Measurements from ENCODE around the gene COX19.
"Not testable (repeated sequence)": the region's sequence is repeated elsewhere in the genome, so short reads cannot be mapped to it uniquely, and the experiment has no call there.

COX19 gene

DNA sequence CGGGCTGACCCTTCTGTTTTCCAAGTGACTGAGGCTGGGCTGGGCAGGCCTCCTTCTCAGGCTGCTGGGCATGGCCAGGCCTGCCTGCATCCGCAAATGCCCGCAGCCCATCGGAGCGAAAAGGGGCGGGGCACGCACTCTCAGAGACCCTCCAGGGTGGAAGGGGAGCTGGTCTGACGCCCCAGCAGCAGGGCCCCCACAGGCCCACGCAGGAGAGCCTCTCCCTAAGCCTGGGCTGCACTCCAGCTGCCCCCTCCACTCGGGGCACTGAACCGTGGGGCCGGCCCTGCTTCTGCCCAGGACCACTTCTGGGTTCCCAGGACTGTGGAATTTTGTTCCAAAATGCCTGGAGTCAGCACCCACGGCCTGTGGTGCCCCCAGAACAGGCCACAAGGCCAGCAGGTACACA lies 30.2 kb downstream of the COX19 start:
- Histone ChIP-seq H3K27ac (replicated peaks) (no peak overlapping the region), H3K27me3 (ENCODE audit: insufficient read depth, poor library complexity, severe bottlenecking) (no peaks in the 10 kb centered on the region), H3K4me3 (replicated peaks; ENCODE audit: insufficient read depth, low read length) (no peak overlapping the region)
- TF ChIP-seq POLR2AphosphoS5 (IDR thresholded peaks at IDR 0.05; ENCODE audit: low read depth) (no peak), SPI1 (IDR thresholded peaks at IDR 0.05; ENCODE audit: borderline replicate concordance, low read depth) (no peak), GABPA (IDR thresholded peaks at IDR 0.05; ENCODE audit: low read depth) (no peak)
- TF ChIP-seq, protein P1, sequence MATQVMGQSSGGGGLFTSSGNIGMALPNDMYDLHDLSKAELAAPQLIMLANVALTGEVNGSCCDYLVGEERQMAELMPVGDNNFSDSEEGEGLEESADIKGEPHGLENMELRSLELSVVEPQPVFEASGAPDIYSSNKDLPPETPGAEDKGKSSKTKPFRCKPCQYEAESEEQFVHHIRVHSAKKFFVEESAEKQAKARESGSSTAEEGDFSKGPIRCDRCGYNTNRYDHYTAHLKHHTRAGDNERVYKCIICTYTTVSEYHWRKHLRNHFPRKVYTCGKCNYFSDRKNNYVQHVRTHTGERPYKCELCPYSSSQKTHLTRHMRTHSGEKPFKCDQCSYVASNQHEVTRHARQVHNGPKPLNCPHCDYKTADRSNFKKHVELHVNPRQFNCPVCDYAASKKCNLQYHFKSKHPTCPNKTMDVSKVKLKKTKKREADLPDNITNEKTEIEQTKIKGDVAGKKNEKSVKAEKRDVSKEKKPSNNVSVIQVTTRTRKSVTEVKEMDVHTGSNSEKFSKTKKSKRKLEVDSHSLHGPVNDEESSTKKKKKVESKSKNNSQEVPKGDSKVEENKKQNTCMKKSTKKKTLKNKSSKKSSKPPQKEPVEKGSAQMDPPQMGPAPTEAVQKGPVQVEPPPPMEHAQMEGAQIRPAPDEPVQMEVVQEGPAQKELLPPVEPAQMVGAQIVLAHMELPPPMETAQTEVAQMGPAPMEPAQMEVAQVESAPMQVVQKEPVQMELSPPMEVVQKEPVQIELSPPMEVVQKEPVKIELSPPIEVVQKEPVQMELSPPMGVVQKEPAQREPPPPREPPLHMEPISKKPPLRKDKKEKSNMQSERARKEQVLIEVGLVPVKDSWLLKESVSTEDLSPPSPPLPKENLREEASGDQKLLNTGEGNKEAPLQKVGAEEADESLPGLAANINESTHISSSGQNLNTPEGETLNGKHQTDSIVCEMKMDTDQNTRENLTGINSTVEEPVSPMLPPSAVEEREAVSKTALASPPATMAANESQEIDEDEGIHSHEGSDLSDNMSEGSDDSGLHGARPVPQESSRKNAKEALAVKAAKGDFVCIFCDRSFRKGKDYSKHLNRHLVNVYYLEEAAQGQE (IDR thresholded peaks at IDR 0.05; ENCODE audit: insufficient replicate concordance, low read depth), result no peak
- TF ChIP-seq, protein P2, sequence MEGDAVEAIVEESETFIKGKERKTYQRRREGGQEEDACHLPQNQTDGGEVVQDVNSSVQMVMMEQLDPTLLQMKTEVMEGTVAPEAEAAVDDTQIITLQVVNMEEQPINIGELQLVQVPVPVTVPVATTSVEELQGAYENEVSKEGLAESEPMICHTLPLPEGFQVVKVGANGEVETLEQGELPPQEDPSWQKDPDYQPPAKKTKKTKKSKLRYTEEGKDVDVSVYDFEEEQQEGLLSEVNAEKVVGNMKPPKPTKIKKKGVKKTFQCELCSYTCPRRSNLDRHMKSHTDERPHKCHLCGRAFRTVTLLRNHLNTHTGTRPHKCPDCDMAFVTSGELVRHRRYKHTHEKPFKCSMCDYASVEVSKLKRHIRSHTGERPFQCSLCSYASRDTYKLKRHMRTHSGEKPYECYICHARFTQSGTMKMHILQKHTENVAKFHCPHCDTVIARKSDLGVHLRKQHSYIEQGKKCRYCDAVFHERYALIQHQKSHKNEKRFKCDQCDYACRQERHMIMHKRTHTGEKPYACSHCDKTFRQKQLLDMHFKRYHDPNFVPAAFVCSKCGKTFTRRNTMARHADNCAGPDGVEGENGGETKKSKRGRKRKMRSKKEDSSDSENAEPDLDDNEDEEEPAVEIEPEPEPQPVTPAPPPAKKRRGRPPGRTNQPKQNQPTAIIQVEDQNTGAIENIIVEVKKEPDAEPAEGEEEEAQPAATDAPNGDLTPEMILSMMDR (IDR thresholded peaks at IDR 0.05; ENCODE audit: insufficient read depth, low read length), result no peak
- no peak for DNase-seq (ENCODE audit: low read depth in 1 of 2, low spot score in 1 of 2)

DNA sequence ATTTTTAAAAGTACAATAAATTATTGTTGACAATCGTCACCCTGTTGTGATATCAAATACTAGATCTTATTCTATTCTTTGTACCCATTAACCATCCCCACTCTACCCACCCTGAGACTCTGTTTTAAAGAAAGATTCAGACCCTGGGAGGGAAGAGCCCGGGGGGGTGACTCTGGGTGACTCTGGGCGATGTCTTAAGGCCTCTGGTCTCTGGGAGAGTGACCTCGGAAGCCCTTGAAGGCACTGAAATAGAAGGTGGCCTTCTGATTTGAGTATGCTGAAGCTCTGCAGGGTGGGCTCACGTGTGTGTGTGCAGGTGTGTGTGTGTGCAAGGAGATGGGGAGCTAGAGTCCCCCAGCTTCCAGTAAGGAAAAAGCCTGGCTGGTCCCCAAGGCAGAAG lies 30.6 kb downstream of the COX19 start:
- TF ChIP-seq SPI1 (IDR thresholded peaks at IDR 0.05; ENCODE audit: borderline replicate concordance, low read depth) (no peak), POLR2AphosphoS5 (IDR thresholded peaks at IDR 0.05; ENCODE audit: low read depth) (no peak), GABPA (IDR thresholded peaks at IDR 0.05; ENCODE audit: low read depth) (no peak)
- TF ChIP-seq, protein P2 (IDR thresholded peaks at IDR 0.05; ENCODE audit: insufficient read depth, low read length), result no peak
- TF ChIP-seq, protein P1 (IDR thresholded peaks at IDR 0.05; ENCODE audit: insufficient replicate concordance, low read depth), result no peak
- Histone ChIP-seq H3K27ac (replicated peaks) (no peak overlapping the region), H3K4me3 (replicated peaks; ENCODE audit: insufficient read depth, low read length) (no peak overlapping the region), H3K27me3 (ENCODE audit: insufficient read depth, poor library complexity, severe bottlenecking) (no peaks in the 10 kb centered on the region)
- DNase-seq (ENCODE audit: low read depth in 1 of 2, low spot score in 1 of 2), result no peak

DNA sequence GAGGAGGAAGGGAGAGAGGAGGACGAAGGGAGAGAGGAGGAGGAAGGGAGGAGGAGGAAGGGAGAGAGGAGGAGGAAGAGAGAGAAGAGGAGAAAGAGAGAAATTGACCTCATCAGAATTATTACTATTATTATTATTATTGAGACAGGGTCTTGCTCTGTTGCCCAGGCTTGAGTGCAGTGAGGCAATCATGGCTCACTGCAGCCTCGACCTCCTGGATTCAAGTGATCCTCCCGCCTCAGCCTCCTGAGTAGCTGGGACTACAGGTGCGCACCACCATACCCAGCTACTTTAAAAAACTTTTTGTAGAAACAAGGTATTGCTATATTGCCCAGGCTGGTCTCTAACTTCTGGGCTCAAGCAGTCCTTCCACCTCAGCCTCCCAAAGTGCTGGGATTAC lies 31.6 kb downstream of the COX19 start:
- H3K27me3 ChIP-seq (ENCODE audit: insufficient read depth, poor library complexity, severe bottlenecking); H3K27ac ChIP-seq (replicated peaks); H3K4me3 ChIP-seq (replicated peaks; ENCODE audit: insufficient read depth, low read length); DNase-seq (ENCODE audit: low read depth in 1 of 2, low spot score in 1 of 2): not testable (repeated sequence)

DNA sequence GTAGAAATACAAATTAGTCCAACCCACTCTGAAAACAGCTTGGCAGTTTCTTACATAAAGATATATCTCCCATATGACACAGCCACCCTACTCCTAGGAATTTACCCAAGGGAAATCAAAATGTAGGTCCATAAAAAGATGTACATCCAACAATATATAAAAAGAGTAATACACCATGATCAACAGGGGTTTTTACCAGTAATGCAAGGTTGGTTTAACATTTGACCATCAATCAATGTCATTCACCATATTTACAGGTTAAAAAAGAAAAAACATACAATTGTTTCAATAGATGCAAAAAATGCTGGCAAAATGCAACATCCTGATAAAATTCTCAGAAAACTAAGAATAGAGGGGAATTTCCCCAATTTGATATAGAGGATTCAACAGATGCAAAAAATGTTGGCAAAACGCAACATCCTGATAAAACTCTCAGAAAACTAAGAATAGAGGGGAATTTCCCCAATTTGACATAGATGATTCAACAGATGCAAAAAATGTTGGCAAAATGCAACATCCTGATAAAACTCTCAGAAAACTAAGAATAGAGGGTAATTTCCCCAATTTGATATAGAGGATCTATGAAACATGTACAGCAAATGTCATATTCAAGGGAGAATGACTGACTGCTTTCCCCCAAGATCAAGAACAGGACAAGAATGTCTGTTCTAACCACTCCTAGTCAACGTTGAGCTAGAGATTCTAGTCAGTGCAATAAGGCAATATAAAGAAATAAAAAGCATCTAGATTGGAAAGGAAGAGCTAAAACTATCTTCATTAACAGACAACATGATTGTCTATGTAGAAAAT lies 34.5 kb downstream of the COX19 start:
- H3K4me3 ChIP-seq (replicated peaks; ENCODE audit: insufficient read depth, low read length), result no peak overlapping the region
- no peak for DNase-seq (ENCODE audit: low read depth in 1 of 2, low spot score in 1 of 2)
- no peaks in the 10 kb centered on the region for H3K27me3 ChIP-seq (ENCODE audit: insufficient read depth, poor library complexity, severe bottlenecking)
- no peak overlapping the region for H3K27ac ChIP-seq (replicated peaks)
- no peak for TF ChIP-seq GABPA (IDR thresholded peaks at IDR 0.05; ENCODE audit: low read depth)

DNA sequence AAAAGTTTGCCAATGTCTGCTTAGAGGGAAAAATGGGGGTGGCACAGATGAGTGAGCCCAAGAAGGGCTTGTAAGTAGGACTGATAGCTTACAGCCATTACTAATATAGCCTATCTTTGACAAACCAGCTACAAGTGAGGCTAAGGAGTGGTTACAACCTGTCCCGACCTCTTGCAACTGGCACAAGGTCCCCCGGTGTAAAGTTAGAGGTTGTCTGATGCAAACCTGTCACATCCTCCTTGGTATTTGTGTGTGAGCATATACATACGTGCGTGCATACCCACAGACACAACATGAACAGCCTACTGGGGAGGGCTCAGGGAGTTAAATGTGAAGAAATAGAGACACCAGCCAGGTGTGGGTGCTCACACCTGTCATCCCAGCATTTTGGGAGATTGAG lies 35.5 kb downstream of the COX19 start:
- Histone ChIP-seq H3K27me3 (ENCODE audit: insufficient read depth, poor library complexity, severe bottlenecking) (no peaks in the 10 kb centered on the region), H3K4me3 (replicated peaks; ENCODE audit: insufficient read depth, low read length) (no peak overlapping the region), H3K27ac (replicated peaks) (no peak overlapping the region)
- no peak for TF ChIP-seq POLR2AphosphoS5 (IDR thresholded peaks at IDR 0.05; ENCODE audit: low read depth)
- TF ChIP-seq, protein P2 (IDR thresholded peaks at IDR 0.05; ENCODE audit: insufficient read depth, low read length), result no peak
- no peak for TF ChIP-seq SPI1 (IDR thresholded peaks at IDR 0.05; ENCODE audit: borderline replicate concordance, low read depth)
- TF ChIP-seq GABPA (IDR thresholded peaks at IDR 0.05; ENCODE audit: low read depth), result no peak
- TF ChIP-seq, protein P1 (IDR thresholded peaks at IDR 0.05; ENCODE audit: insufficient replicate concordance, low read depth), result no peak
- no peak for DNase-seq (ENCODE audit: low read depth in 1 of 2, low spot score in 1 of 2)
